ENCODE measurements around the gene LRRC47. TPM values are rescaled to one million over a fixed set of nuclear protein-coding genes. Genes with fewer than 3 reads are reported as not detected.
A peak's percentile ranks its signal among the peaks of the same experiment; 100 is the strongest.

The LRRC47 gene
- total and polyA plus RNA-seq, 2 of the 13 experiments (the other 11 are each of a cell fraction or from before 2014, with no cell fraction given) = 18.3 to 52.5 TPM

- no peak for TF ChIP-seq FOXP1 (IDR thresholded peaks at IDR 0.05)
- no peak for TF ChIP-seq FOXP1 (CRISPR knock-in tag; IDR thresholded peaks at IDR 0.05)
- no peak for TF ChIP-seq MLX (CRISPR knock-in tag; IDR thresholded peaks at IDR 0.05)
- no peak for TF ChIP-seq REST (IDR thresholded peaks at IDR 0.05; ENCODE audit: borderline replicate concordance in 1 of 2, low read depth in 1 of 2, low read length in 2 of 2)
- TF ChIP-seq MAZ (IDR thresholded peaks at IDR 0.05; ENCODE audit: borderline replicate concordance, low read depth, low read length) = no peak
- TF ChIP-seq MAZ (CRISPR knock-in tag; IDR thresholded peaks at IDR 0.05; ENCODE audit: low read depth) = 0 out of 2 replicates have a peak, but pooled peaks have one; percentile 19
- no peak for TF ChIP-seq POLR2AphosphoS2 (IDR thresholded peaks at IDR 0.05; ENCODE audit: low read depth, low read length)
- TF ChIP-seq BRF2 (CRISPR knock-in tag; IDR thresholded peaks at IDR 0.05) = no peak
- TF ChIP-seq KMT2B (CRISPR knock-in tag; IDR thresholded peaks at IDR 0.05) = no peak
- TF ChIP-seq THRA (CRISPR knock-in tag; IDR thresholded peaks at IDR 0.05; ENCODE audit: borderline replicate concordance) = no peak; the same call in 1 of the 2 replicates
- peak; percentile 32; the same call in 1 of the 2 replicates for TF ChIP-seq ZBTB7B (CRISPR knock-in tag; IDR thresholded peaks at IDR 0.05)
- TF ChIP-seq ZNF839 (CRISPR knock-in tag; IDR thresholded peaks at IDR 0.05; ENCODE audit: borderline replicate concordance) = no peak
- TF ChIP-seq ZBTB49 (CRISPR knock-in tag; IDR thresholded peaks at IDR 0.05; ENCODE audit: borderline replicate concordance) = no peak
- TF ChIP-seq FOXC1 (CRISPR knock-in tag; IDR thresholded peaks at IDR 0.05; ENCODE audit: borderline replicate concordance) = no peak
- TF ChIP-seq ZFP1 (CRISPR knock-in tag; IDR thresholded peaks at IDR 0.05) = no peak
- TF ChIP-seq ZNF572 (CRISPR knock-in tag; IDR thresholded peaks at IDR 0.05) = no peak
- no peak for TF ChIP-seq ZNF460 (CRISPR knock-in tag; IDR thresholded peaks at IDR 0.05; ENCODE audit: borderline replicate concordance)
- no peak for TF ChIP-seq ESRRA (CRISPR knock-in tag; IDR thresholded peaks at IDR 0.05; ENCODE audit: low read depth)
These were observed 11.3 kb downstream of the LRRC47 start (continued) for GRCh38 chr1:3785045-3785444.
